Right cardiac atrium (tissue), 5 donors: ENCODE measurements around the gene TAF5L. TPM values are rescaled to one million over a fixed set of nuclear protein-coding genes. Genes with fewer than 3 reads are reported as not detected.

Source experiments
- ATAC-seq, 2 donors: fragments of 200-7000 bp; cut with Tn5 transposase; one replicate each; pipeline versions ENCODE4 v1.8.0 to v1.9.1; 2020; ENCODE audit warnings: moderate library complexity in 2 of 2, mild to moderate bottlenecking in 1 of 2
- DNase-seq, 3 donors: peaks; one replicate each; pipeline ENCODE4 v3.0.0-alpha.2; 2020
- H3K27ac ChIP-seq: one replicate; pipeline ENCODE4 v1.5.1; 2013; ENCODE audit warnings: mild to moderate bottlenecking, low read length, control low read depth, moderate library complexity
- H3K27me3 ChIP-seq: one replicate; pipeline ENCODE4 v1.6.1; 2013; ENCODE audit not compliant: control insufficient read depth, insufficient read depth
- H3K4me1 ChIP-seq: one replicate; pipeline ENCODE4 v1.6.1; 2013; ENCODE audit warnings: low read length; ENCODE audit not compliant: control insufficient read depth, insufficient read depth
- H3K4me3 ChIP-seq: one replicate; pipeline ENCODE4 v1.5.1; 2013; ENCODE audit warnings: low read length, control low read depth
- H3K9me3 ChIP-seq: one replicate; pipeline ENCODE4 v1.6.1; 2013; ENCODE audit warnings: low read length; ENCODE audit not compliant: control insufficient read depth
- WGBS: extraction: QIAGEN DNeasy Blood & Tissue Kit; methylation state at CpG from one replicate; pipeline ENCODE4 v1.1.7; 2013; 5-methylcytosine and 5-hydroxymethylcytosine counted together
- intact Hi-C, 4 donors: fragments of 100-400 bp; cut with DNase I; formaldehyde crosslinking; loops; one replicate each; pipeline versions ENCODE4 v1.11.0 to v1.14.0; 2022 to 2023
- long read RNA-seq, 4 donors: library from polyadenylated mRNA; unstranded; transcript quantifications; one replicate each; pipeline ENCODE4 v2.0.0, GENCODE V29; 2020 to 2021
- polyA plus RNA-seq: library from polyadenylated mRNA; stranded (reverse); fragments of 200-250 nt; gene quantifications from one replicate; pipeline ENCODE4 v1.2.3, GENCODE V29; 2013
- total RNA-seq, 4 donors: library from RNA; stranded (reverse); fragmentation: NEBNext Ultra II Directional; extraction: Animal tissue kit (Norgen Biotek cat#: 25700); gene quantifications; one replicate each; pipeline ENCODE4 v1.2.1, GENCODE V29; 2021
- donor health status: healthy with polysubstance abuse.
- donor health status: DM: no; HTN: yes; CAD: no.
- donor health status: DM: no; HTN: no; CAD: no.
- donor health status: DM: no; HTN: yes; CAD: no; lungs with severe emphysema.
- donor health status: DM: yes; HTN: yes; CAD: no.

The TAF5L gene
- total RNA-seq = 10 to 100 TPM; 10.6 to 19.2 (median 12.1) TPM
- polyA plus RNA-seq = 6.9 TPM
- long read RNA-seq, donor 1, full-length matches to known transcripts = 2 of 3 reads
- long read RNA-seq, donor 1, partial matches to known transcripts = 0 of 3 reads
- long read RNA-seq, donor 1, other reads (novel, unspliced or antisense) = 1 of 3 reads
- long read RNA-seq, donor 2, full-length matches to known transcripts = 1 of 1 reads
- long read RNA-seq, donor 2, partial matches to known transcripts = 0 of 1 reads
- long read RNA-seq, donor 2, other reads (novel, unspliced or antisense) = 0 of 1 reads
- long read RNA-seq, donor 3, partial matches to known transcripts = 1 of 7 reads
- long read RNA-seq, donor 3, other reads (novel, unspliced or antisense) = 6 of 7 reads
- long read RNA-seq, donor 4 = 0 reads

DNA sequence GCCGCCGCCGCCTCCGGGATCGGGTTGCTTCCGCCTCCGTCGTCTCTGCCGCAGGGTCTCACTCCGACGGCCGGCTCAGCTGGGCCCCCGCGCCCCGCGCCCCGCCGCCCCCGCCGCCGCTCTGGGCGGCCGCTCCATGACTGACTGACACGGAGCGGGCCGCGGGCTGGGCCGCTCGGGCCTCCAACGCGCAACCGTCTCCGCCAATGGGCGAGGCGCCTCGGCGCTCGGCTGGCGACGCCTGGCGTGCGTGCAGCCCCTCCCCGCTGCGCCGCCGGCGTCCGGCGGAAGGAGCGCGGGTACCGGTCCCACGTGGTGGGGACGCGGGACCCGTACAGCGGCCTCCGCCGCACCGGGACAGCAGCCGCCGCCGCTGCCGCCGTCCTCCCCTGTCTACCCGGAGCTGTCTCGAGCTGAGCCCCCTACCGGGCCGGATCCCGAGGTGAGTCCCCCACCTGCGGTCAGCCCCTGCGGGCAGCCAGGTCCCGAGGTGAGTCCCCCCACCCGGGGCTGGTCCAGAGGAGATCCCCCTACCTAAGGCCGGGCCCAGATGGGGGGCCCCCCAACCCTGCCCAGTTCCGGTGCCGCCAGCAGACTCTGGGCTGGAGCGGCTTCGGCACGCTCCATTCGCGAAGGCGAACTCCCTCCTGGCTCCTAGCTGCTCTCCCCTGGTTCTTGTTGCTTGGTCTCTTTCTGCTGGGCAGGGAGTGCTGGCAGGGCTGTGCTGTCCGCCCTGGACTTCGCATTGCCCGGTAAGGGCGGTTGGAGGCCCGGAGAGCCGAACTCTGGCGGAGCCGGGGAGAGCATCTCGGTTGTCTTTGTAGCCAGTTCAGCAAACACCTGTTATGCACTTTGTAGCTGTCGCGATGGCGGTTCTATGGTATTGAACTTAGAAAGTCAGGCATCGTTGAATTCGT, at the start of gene TAF5L, which contains the start of gene URB2:
Gene TAF5L, minus strand, starts transcription at position 208 of the 917 bp plus-strand sequence. CDS start 11,640 bp downstream, outside the sequence.
Gene URB2, plus strand, starts transcription at position 333 of the 917 bp plus-strand sequence. CDS start 1,387 bp downstream, outside the sequence.
- Histone ChIP-seq H3K4me3 (peak within 1 kb of the TSS; percentile 95), H3K9me3 (no peaks in the 10 kb centered on the region), H3K27me3 (no peaks in the 10 kb centered on the region), H3K4me1 (peaks cover 8% of the 10 kb centered on the region), H3K27ac (peak within 1 kb of the TSS; percentile 65)
- intact Hi-C loops = loop anchor here (2.0 to 10.0 kb wide), 3 partner anchors 67 to 71 kb away; partner anchors contain the start of gene ABCB10 (in 4 of the 4)
- DNase-seq (peak; percentile 90 to 96 (median 94)), ATAC-seq (peak; percentile 98)
- under 1% methylated on average over 97 of the region's 97 CpGs for WGBS

DNA sequence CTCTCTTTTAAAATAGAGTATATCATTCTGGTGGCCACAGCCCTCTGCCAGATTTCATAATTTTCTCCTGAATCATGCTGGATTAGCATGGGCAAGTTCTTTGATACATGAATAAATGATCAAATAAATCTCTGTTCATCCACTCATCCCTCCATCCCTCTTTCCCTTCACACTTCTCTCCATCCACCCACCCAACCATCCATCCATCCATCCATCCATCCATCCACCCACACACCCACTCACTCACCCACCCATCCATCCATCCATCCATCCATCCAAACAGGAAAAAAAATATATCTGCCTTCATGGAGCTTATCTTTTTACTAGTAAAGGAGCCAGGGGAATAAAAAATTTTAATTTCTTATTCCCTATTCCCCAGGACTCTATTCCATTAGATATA, 49.5 kb upstream of the TAF5L start:
- intact Hi-C loops = no loop called here
- Histone ChIP-seq H3K27ac (no peak overlapping the region), H3K4me1 (no peaks in the 10 kb centered on the region), H3K4me3 (no peak overlapping the region), H3K27me3 (no peaks in the 10 kb centered on the region), H3K9me3 (no peaks in the 10 kb centered on the region)
- no peak for ATAC-seq
- DNase-seq = no peak

GRCh38 chr1:229674042-229674441, 48.1 kb upstream of the TAF5L start:
- 49% methylated on average over 5 of the region's 5 CpGs for WGBS
- no peaks in the 10 kb centered on the region for H3K4me1 ChIP-seq
- intact Hi-C loops = no loop called here
- H3K27me3 ChIP-seq = no peaks in the 10 kb centered on the region
- H3K4me3 ChIP-seq = no peak overlapping the region
- no peak for ATAC-seq
- no peak overlapping the region for H3K27ac ChIP-seq
- H3K9me3 ChIP-seq = no peaks in the 10 kb centered on the region
- no peak for DNase-seq

DNA sequence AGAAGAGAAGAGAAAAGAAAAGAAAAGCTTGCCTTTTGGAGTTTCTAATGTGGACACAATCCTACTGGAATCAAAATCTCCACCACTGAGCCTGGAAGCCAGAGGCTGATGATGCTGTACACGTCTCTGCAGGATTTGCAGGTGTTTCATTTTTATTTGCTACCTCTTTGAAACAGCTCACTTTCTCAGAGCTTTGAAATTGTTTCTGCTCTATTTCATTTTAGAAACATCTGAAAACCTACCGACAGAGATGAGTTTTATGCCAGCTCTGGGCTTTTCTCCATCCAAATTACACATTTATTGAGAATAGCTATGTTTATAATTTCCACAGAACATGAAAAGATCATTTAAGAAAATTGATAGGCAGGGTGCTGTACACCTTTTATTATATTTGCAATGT, 46.3 kb upstream of the TAF5L start:
- intact Hi-C loops = no loop called here
- Histone ChIP-seq H3K4me3 (no peak overlapping the region), H3K27me3 (no peaks in the 10 kb centered on the region), H3K9me3 (no peaks in the 10 kb centered on the region), H3K27ac (no peak overlapping the region), H3K4me1 (no peaks in the 10 kb centered on the region)
- no peak for DNase-seq
- WGBS = 84% methylated on average over 2 of the region's 2 CpGs
- ATAC-seq = no peak

DNA sequence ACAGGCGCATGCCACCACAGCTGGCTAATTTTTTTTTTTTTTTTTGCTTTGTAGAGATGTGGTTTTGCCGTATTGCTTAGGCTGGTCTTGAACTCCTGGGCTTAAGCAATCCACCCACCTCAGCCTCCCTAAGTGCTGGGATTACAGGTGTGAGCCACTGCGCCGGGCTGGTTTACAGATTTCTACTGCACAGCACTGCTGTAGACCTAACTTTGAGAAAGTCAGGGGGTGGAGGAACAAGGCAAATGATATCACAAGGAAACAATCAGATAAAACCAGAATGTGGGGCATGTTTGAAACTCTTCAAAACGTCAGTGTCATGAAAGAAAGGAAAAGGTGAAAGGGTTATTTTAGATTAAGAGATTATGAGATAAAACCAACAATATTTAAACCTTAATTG, 45.4 kb upstream of the TAF5L start:
- intact Hi-C loops = no loop called here
- Histone ChIP-seq H3K27ac (no peak overlapping the region), H3K27me3 (no peaks in the 10 kb centered on the region), H3K4me3 (no peak overlapping the region), H3K9me3 (no peaks in the 10 kb centered on the region), H3K4me1 (no peaks in the 10 kb centered on the region)
- WGBS = 77% methylated on average over 5 of the region's 5 CpGs
- DNase-seq (no peak), ATAC-seq (no peak)

DNA sequence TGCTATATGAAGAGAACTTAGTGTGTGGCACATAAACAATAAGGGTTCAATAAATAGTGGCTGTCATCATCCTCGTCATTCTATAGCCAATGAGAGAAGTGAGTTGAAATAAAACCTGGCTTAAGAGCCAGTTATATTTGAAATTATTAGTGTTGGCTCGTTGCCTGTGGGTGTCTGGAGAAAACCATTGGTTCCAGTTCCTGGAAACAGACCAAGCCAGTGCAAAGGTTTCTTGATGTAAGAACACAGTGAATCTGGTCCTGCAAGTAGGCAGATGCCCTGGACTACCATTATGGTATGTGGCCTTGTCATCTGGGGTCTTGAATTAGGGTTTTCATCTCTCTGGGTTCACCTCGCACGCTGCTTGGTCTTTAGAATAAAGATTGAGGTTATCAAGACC, 43.4 kb upstream of the TAF5L start:
- ATAC-seq (no peak), DNase-seq (no peak)
- Histone ChIP-seq H3K4me1 (no peaks in the 10 kb centered on the region), H3K4me3 (no peak overlapping the region), H3K27me3 (no peaks in the 10 kb centered on the region), H3K9me3 (no peaks in the 10 kb centered on the region), H3K27ac (no peak overlapping the region)
- intact Hi-C loops = loop anchor here in 1 of 4 donors (10.0 kb wide), 1 partner anchor 645 kb away; no protein-coding TSS in a partner anchor
- 79% methylated on average over 4 of the region's 4 CpGs for WGBS

DNA sequence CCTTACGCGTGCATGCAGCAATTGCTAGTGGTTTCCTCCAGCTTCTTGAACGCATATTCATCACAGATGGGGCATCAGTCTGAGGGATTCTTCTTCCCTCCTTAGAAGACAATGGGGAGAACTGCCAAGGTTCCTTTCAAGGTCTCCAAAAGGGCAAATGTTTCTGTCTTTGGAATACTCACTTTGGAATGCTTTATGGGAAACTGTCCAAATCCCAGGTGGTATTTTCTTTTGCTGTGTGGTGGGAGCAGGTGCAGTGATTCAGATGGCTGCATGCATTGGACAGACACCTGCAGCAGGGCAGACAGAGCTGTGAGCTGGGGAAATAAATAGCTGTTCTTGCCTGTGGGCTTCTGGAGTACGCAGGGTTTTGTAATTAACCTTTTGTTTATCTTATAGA, 40.7 kb upstream of the TAF5L start:
- no peak for DNase-seq
- intact Hi-C loops = loop anchor here in 1 of 4 donors (10.0 kb wide), 1 partner anchor 648 kb away; no protein-coding TSS in a partner anchor
- H3K27me3 ChIP-seq = no peaks in the 10 kb centered on the region
- no peaks in the 10 kb centered on the region for H3K9me3 ChIP-seq
- H3K4me3 ChIP-seq = no peak overlapping the region
- 87% methylated on average over 4 of the region's 4 CpGs for WGBS
- H3K27ac ChIP-seq = no peak overlapping the region
- ATAC-seq = no peak
- peaks cover 3% of the 10 kb centered on the region for H3K4me1 ChIP-seq

GRCh38 chr1:229665912-229666558, 40.1 kb upstream of the TAF5L start:
- no peak for ATAC-seq
- Histone ChIP-seq H3K27me3 (no peaks in the 10 kb centered on the region), H3K4me1 (peaks cover 3% of the 10 kb centered on the region), H3K27ac (no peak overlapping the region), H3K9me3 (no peaks in the 10 kb centered on the region), H3K4me3 (no peak overlapping the region)
- DNase-seq = no peak
- WGBS = 86% methylated on average over 7 of the region's 7 CpGs
- intact Hi-C loops = loop anchor here in 1 of 4 donors (10.0 kb wide), 1 partner anchor 649 kb away; no protein-coding TSS in a partner anchor

- peak in 1 of 3 donors; percentile 71 for DNase-seq
- ATAC-seq = no peak
- Histone ChIP-seq H3K4me3 (no peak overlapping the region), H3K9me3 (no peaks in the 10 kb centered on the region), H3K27me3 (no peaks in the 10 kb centered on the region), H3K4me1 (peaks cover 3% of the 10 kb centered on the region), H3K27ac (no peak overlapping the region)
- intact Hi-C loops = loop anchor here in 2 of 4 donors (5.0 to 10.0 kb wide), 3 partner anchors 548 to 651 kb away; no protein-coding TSS in a partner anchor
- 49% methylated on average over 9 of the region's 9 CpGs for WGBS
These were observed 38.3 kb upstream of the TAF5L start for GRCh38 chr1:229664133-229664689.

GRCh38 chr1:229661897-229662296, 36.0 kb upstream of the TAF5L start:
- intact Hi-C loops = loop anchor here (2.0 to 10.0 kb wide), 4 partner anchors 550 to 653 kb away; no protein-coding TSS in a partner anchor
- peak in 1 of 2 donors; percentile 9 for ATAC-seq
- Histone ChIP-seq H3K4me1 (peaks cover 3% of the 10 kb centered on the region), H3K9me3 (no peaks in the 10 kb centered on the region), H3K4me3 (no peak overlapping the region), H3K27me3 (no peaks in the 10 kb centered on the region), H3K27ac (no peak overlapping the region)
- 92% methylated on average over 8 of the region's 8 CpGs for WGBS
- no peak for DNase-seq
